Left lung (tissue), 10 donors: ENCODE results near the gene NPM1. TPM values are rescaled to one million over a fixed set of nuclear protein-coding genes. Genes with fewer than 3 reads are reported as not detected.

Experiments
- ATAC-seq: fragments of 200-7000 bp; cut with Tn5 transposase; one replicate; pipeline ENCODE4 v1.9.1; 2020; ENCODE audit warnings: moderate library complexity
- DNase-seq, 4 donors: peaks; one replicate each; pipeline ENCODE4 v3.0.0-alpha.2; 2013 to 2020
- H3K27ac ChIP-seq, 2 donors: fragments of 200-600 bp; sonication (generic) in 1 of 2; one replicate each; pipeline versions ENCODE4 v1.5.0 to v1.8.0; 2020 to 2021
- H3K27me3 ChIP-seq, 2 donors: fragments of 200-600 bp; sonication (generic) in 1 of 2; one replicate each; pipeline versions ENCODE4 v1.5.0 to v1.8.0; 2020 to 2021
- H3K36me3 ChIP-seq, 2 donors: fragments of 200-600 bp; sonication (generic) in 1 of 2; one replicate each; pipeline versions ENCODE4 v1.5.0 to v1.8.0; 2020 to 2021
- H3K4me1 ChIP-seq, 2 donors: fragments of 200-600 bp; one replicate each; pipeline ENCODE4 v1.8.0; 2021
- H3K4me3 ChIP-seq, 2 donors: fragments of 200-600 bp; sonication (generic) in 1 of 2; one replicate each; pipeline versions ENCODE4 v1.5.0 to v1.8.0; 2020 to 2021; ENCODE audit warnings: mild to moderate bottlenecking in 1 of 2
- H3K9me3 ChIP-seq, 2 donors: fragments of 200-600 bp; sonication (generic) in 1 of 2; one replicate each; pipeline versions ENCODE4 v1.5.0 to v1.8.0; 2020 to 2021
- CTCF ChIP-seq, 2 donors: fragments of 200-600 bp; sonication (generic) in 1 of 2; IDR thresholded peaks; one replicate each; pipeline versions ENCODE4 v1.5.0 to v1.8.0; 2021; ENCODE audit warnings: antibody characterized with exemption in 2 of 2
- intact Hi-C, 2 donors: fragments of 100-400 bp; cut with DNase I; formaldehyde crosslinking; loops; one replicate each; pipeline versions ENCODE4 v1.11.2 to v1.14.2; 2022
- polyA plus RNA-seq, 6 donors: library from polyadenylated mRNA; unstranded; fragments of 120-200 nt; gene quantifications; one replicate each; pipeline ENCODE4 v1.2.1, GENCODE V29; 2013; ENCODE audit not compliant: insufficient read length in 6 of 6
- total RNA-seq, 2 donors: library from RNA; stranded (reverse); fragmentation: NEBNext Ultra II Directional; extraction: Animal tissue kit (Norgen Biotek cat#: 25700); gene quantifications; one replicate each; pipeline ENCODE4 v1.2.1, GENCODE V29; 2021
- donor health status: DM: no; HTN: yes; CAD: no.
- donor health status: DM: no; HTN: no; CAD: no.

The NPM1 gene
- total and polyA plus RNA-seq, 8 donors: 580 to 2,178 (median 1,976) TPM

- no peak overlapping the region for H3K27ac ChIP-seq
- H3K9me3 ChIP-seq: no peaks in the 10 kb centered on the region
- TF ChIP-seq CTCF (IDR thresholded peaks at IDR 0.05): no peak
- ATAC-seq (no peak), DNase-seq (no peak)
- intact Hi-C loops: no loop called here
- H3K36me3 ChIP-seq: no peaks in the 10 kb centered on the region
- no peaks in the 10 kb centered on the region for H3K27me3 ChIP-seq
- H3K4me3 ChIP-seq: no peak overlapping the region
- H3K4me1 ChIP-seq: no peaks in the 10 kb centered on the region
Measured at GRCh38 chr5:171432076-171432475, 44.4 kb downstream of the NPM1 start.

GRCh38 chr5:171432583-171433351 is 45.1 kb downstream of the NPM1 start:
- H3K27ac ChIP-seq: no peak overlapping the region
- no peaks in the 10 kb centered on the region for H3K27me3 ChIP-seq
- no peaks in the 10 kb centered on the region for H3K36me3 ChIP-seq
- H3K9me3 ChIP-seq: no peaks in the 10 kb centered on the region
- H3K4me1 ChIP-seq: no peaks in the 10 kb centered on the region
- intact Hi-C loops: no loop called here
- ATAC-seq: no peak
- DNase-seq: peak in 1 of 4 donors; percentile 19
- TF ChIP-seq CTCF (IDR thresholded peaks at IDR 0.05): no peak
- no peak overlapping the region for H3K4me3 ChIP-seq

DNA sequence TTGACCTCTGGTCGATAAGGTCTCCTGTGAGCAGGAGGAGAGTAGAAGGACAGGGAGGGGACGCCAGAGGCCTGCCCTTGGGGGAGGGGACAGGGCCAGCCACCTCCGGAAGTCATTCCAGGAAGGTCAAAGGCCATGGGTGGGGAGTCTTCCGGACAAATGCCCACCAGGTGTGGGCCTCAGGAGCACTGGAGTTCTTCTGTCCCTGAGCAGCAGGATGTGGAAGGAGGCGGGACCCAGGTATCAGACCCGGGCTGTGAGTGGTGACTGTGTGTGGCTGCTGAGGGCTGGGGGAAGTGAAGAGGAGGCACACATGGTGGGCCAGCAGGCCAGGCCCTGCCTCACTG is 45.7 kb downstream of the NPM1 start:
- Histone ChIP-seq H3K36me3 (no peaks in the 10 kb centered on the region), H3K27me3 (no peaks in the 10 kb centered on the region), H3K4me3 (no peak overlapping the region), H3K27ac (no peak overlapping the region), H3K4me1 (no peaks in the 10 kb centered on the region), H3K9me3 (no peaks in the 10 kb centered on the region)
- no peak for DNase-seq
- TF ChIP-seq CTCF (IDR thresholded peaks at IDR 0.05): no peak
- intact Hi-C loops: no loop called here
- no peak for ATAC-seq

- ATAC-seq: no peak
- no peak for TF ChIP-seq CTCF (IDR thresholded peaks at IDR 0.05)
- intact Hi-C loops: no loop called here
Measured at GRCh38 chr5:171433982-171434676, 46.5 kb downstream of the NPM1 start.

DNA sequence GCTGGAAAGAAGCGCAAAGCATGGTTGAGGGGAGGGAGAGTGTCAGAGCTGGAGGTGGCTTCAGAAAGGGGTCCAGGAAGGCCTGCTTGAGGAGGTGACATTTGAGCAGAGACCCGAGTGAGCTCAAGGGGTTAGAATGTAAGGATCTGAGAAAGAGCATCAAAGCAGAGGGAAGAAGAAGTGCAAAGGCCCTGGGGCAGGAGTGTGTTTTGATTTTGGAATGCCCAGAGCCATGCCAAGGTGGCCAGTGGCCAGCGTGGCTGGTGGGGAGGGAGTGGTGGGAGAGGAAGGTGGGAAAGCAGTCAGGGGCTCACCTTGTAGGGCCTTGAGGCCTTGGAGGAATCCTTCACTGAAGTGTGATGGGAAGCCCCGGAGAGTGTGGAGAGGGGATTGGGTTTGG is 47.2 kb downstream of the NPM1 start:
- no peak for TF ChIP-seq CTCF (IDR thresholded peaks at IDR 0.05)
- intact Hi-C loops: no loop called here
- Histone ChIP-seq H3K9me3 (no peaks in the 10 kb centered on the region), H3K4me1 (no peaks in the 10 kb centered on the region), H3K36me3 (no peaks in the 10 kb centered on the region), H3K27me3 (no peaks in the 10 kb centered on the region), H3K4me3 (no peak overlapping the region), H3K27ac (no peak overlapping the region)
- ATAC-seq (no peak), DNase-seq (no peak)

More at GRCh38 chr5:171433982-171434676, 46.5 kb downstream of the NPM1 start:
- Histone ChIP-seq H3K4me1 (no peaks in the 10 kb centered on the region), H3K4me3 (no peak overlapping the region), H3K27ac (no peak overlapping the region), H3K27me3 (no peaks in the 10 kb centered on the region), H3K36me3 (no peaks in the 10 kb centered on the region), H3K9me3 (no peaks in the 10 kb centered on the region)
- no peak for DNase-seq
